Upper lobe of left lung (tissue), 6 donors: Measurements from ENCODE around the gene FAM193B. TPM values are rescaled to one million over a fixed set of nuclear protein-coding genes. Genes with fewer than 3 reads are reported as not detected.

Source experiments
- ATAC-seq, 2 donors: fragments of 200-7000 bp; cut with Tn5 transposase; one replicate each; pipeline ENCODE4 v1.9.1; 2022; ENCODE audit warnings: mild to moderate bottlenecking in 2 of 2, moderate library complexity in 2 of 2; ENCODE audit not compliant: low FRiP score in 2 of 2
- DNase-seq, 2 donors: peaks; one replicate each; pipeline ENCODE4 v3.0.0-alpha.2; 2019 to 2020
- H3K27ac ChIP-seq, 4 donors: fragments of 200-600 bp; sonication (generic); one replicate each; pipeline ENCODE4 v1.5.1; 2016 to 2019
- H3K27me3 ChIP-seq, 4 donors: fragments of 200-600 bp; sonication (generic); one replicate each; pipeline ENCODE4 v1.5.1; 2017 to 2019
- H3K36me3 ChIP-seq, 4 donors: fragments of 200-600 bp; sonication (generic); one replicate each; pipeline ENCODE4 v1.5.1; 2016 to 2019
- H3K4me1 ChIP-seq, 4 donors: fragments of 200-600 bp; sonication (generic); one replicate each; pipeline ENCODE4 v1.5.1; 2018 to 2019
- H3K4me3 ChIP-seq, 4 donors: fragments of 200-600 bp; sonication (generic); one replicate each; pipeline ENCODE4 v1.5.1; 2017 to 2019; ENCODE audit warnings: mild to moderate bottlenecking in 2 of 4, moderate library complexity in 1 of 4
- H3K9me3 ChIP-seq, 4 donors: fragments of 200-600 bp; sonication (generic); one replicate each; pipeline ENCODE4 v1.5.1; 2018 to 2019
- EP300 ChIP-seq, 4 donors: sonication (generic); formaldehyde crosslinking; IDR thresholded peaks; one replicate each; pipeline ENCODE4 v1.5.1; 2017; ENCODE audit warnings: antibody characterized with exemption in 4 of 4, control low read depth in 2 of 4
- POLR2A ChIP-seq, 4 donors: fragments of 450-650 bp; IDR thresholded peaks; one replicate each; pipeline ENCODE4 v1.5.1; 2016 to 2017; ENCODE audit warnings: antibody characterized with exemption in 4 of 4, mild to moderate bottlenecking in 2 of 4
- POLR2AphosphoS5 ChIP-seq, 2 donors: sonication (generic); formaldehyde crosslinking; IDR thresholded peaks; one replicate each; pipeline ENCODE4 v1.5.1; 2017; ENCODE audit warnings: antibody characterized with exemption in 2 of 2
- WGBS, 2 donors: methylation state at CpG; one replicate each; pipeline ENCODE4 v1.1.5; 2017 to 2018; 5-methylcytosine and 5-hydroxymethylcytosine counted together
- total RNA-seq, 6 donors: library from RNA; depleted of rRNA in 4 of 6; stranded (reverse); fragments of >200 nt in 4 of 6; gene quantifications; one replicate each; pipeline versions ENCODE4 v1.1.0 to v1.2.1, GENCODE V29; 2016 to 2021
- TF ChIP-seq, protein P1 (sequence below), 6 experiments: fragments of 450-650 bp in 4 of 6; fragments of 200-600 bp in 2 of 6; sonication (generic) in 2 of 6; IDR thresholded peaks; one replicate each; pipeline ENCODE4 v1.5.1; 2016 to 2019; ENCODE audit warnings: antibody characterized with exemption in 6 of 6
- donor health status: DM: no; HTN: no; CAD: no; lungs with moderate emphysema.
- donor health status: DM: no; HTN: yes; CAD: no; lungs with severe emphysema.

Gene FAM193B
- total RNA-seq, 6 donors from 2014 or later, result 45.1 to 421 (median 91.4) TPM

DNA sequence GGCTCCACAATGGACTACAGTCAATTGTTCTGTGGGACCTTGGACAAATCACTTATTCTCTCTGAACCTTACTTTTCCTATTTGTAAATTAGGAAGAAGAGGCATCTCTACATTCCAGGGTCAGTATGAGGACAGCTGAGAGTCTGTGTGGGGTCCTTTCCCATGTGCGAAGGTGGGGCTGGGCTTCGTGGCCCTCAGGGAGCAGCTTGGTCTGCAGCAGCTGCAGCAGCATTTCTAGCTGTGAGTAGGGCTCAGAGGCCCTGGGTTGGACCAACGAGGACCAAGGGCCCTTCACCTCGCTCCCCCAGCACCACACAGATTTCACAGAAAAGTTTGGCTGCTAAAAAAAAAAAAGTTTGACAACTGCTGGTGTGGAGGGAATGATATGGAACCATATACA, 28.2 kb downstream of the FAM193B start:
- TF ChIP-seq EP300 (IDR thresholded peaks at IDR 0.05) (no peak), POLR2AphosphoS5 (IDR thresholded peaks at IDR 0.05) (no peak), POLR2A (IDR thresholded peaks at IDR 0.05) (no peak)
- TF ChIP-seq, protein P1, sequence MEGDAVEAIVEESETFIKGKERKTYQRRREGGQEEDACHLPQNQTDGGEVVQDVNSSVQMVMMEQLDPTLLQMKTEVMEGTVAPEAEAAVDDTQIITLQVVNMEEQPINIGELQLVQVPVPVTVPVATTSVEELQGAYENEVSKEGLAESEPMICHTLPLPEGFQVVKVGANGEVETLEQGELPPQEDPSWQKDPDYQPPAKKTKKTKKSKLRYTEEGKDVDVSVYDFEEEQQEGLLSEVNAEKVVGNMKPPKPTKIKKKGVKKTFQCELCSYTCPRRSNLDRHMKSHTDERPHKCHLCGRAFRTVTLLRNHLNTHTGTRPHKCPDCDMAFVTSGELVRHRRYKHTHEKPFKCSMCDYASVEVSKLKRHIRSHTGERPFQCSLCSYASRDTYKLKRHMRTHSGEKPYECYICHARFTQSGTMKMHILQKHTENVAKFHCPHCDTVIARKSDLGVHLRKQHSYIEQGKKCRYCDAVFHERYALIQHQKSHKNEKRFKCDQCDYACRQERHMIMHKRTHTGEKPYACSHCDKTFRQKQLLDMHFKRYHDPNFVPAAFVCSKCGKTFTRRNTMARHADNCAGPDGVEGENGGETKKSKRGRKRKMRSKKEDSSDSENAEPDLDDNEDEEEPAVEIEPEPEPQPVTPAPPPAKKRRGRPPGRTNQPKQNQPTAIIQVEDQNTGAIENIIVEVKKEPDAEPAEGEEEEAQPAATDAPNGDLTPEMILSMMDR (IDR thresholded peaks at IDR 0.05), result no peak
- Histone ChIP-seq H3K36me3 (peaks cover 17 to 94% (median 74%) of the 10 kb centered on the region in 4 donors), H3K4me3 (no peak overlapping the region), H3K9me3 (no peaks in the 10 kb centered on the region), H3K27ac (no peak overlapping the region), H3K4me1 (peaks cover 0 to 3% (median 1%) of the 10 kb centered on the region in 4 donors), H3K27me3 (no peaks in the 10 kb centered on the region)
- no peak for DNase-seq
- WGBS, 2 donors, result 80 to 91% methylated on average over 1 to 4 of the region's 4 CpGs
- no peak for ATAC-seq

DNA sequence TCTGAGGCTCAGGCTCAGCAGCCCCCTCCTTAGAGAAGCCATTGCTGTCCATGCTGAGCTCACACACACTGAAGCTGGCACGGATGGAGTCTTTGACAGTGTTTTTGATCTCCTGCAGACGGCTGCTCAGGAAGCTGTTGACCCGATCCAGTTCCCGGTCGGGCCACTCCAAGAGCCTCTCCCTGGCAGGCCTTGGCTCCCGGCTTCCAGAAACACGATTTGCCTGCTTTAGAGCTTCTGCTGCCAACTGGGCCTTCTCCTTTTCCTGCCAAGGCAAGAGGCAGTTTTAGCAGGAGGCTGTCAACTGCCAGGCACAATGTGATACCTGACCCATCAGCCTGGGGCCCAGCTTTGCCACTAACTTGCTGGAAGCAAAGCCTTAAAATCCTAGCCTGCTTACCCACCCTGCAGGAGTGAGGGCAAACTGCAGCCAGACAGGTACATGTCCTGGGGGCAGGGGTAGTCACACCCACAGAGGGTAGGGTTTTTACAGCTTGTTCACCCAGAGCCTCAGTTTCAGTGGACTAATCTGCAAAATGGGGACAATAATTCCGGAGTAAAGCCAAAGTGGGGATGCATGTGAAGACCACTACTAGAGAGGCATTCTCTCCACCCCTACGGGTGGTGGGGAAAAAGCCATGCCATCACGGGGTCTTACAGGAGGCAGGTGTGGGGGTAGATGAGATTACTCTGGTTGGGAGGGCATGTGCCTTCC, 29.3 kb downstream of the FAM193B start:
- ATAC-seq, result no peak
- peaks cover 22 to 94% (median 76%) of the 10 kb centered on the region in 4 donors for H3K36me3 ChIP-seq
- TF ChIP-seq EP300 (IDR thresholded peaks at IDR 0.05) (no peak), POLR2A (IDR thresholded peaks at IDR 0.05) (no peak), POLR2AphosphoS5 (IDR thresholded peaks at IDR 0.05) (no peak)
- TF ChIP-seq, protein P1 (IDR thresholded peaks at IDR 0.05), result no peak
- H3K9me3 ChIP-seq, result no peaks in the 10 kb centered on the region
- 71 to 78% methylated on average over 8 to 10 of the region's 10 CpGs for WGBS, 2 donors
- H3K4me3 ChIP-seq, result no peak overlapping the region
- no peak overlapping the region for H3K27ac ChIP-seq
- no peaks in the 10 kb centered on the region for H3K27me3 ChIP-seq
- no peak for DNase-seq
- H3K4me1 ChIP-seq, result peaks cover 0 to 6% (median 0%) of the 10 kb centered on the region in 4 donors

GRCh38 chr5:177524539-177524900, 29.8 kb downstream of the FAM193B start:
- 92 to 100% methylated on average over 4 to 12 of the region's 12 CpGs for WGBS, 2 donors
- no peak for DNase-seq

DNA sequence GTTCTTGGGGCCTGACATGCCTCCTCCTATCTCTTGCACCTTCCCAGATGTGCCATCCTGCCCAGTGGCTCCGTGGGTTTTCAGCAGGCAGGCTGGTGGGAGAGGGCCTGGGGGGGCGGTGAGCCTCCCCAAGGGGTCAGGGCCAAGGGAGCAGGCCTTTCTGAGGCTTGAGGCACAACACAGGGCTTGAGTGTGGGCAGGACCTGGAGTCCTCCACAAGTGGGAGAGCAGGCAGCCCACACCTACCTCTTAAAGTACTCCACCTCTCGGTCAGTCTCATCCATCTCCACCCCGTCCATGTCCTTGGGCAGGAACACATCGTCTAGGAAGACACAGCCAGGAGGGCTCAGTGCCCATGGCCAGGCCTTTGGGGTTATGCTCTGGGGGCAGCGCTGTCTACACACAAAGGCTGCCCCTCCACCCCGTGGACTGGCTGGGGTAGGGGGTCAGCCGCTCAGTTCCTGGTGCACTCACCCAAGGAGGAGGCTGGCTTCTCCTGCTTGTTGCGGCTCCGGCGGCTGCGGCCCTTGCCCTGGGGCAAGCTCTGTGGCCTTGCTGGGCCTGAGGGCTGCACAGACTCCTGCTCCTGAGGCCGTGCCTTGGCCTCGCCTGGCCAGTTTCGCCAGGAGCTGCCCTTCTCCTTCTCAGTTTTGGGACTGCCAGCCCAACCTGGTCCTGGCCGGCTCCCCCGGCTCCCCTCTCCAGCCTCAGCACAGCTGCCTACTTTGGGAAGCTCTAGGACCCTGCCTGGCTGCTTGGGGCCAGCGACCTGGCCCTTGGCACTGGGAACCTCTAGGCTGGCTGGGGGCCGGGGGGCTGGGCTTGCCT, 30.4 kb downstream of the FAM193B start:
- peaks cover 0 to 6% (median under 1%) of the 10 kb centered on the region in 4 donors for H3K4me1 ChIP-seq
- TF ChIP-seq, protein P1 (IDR thresholded peaks at IDR 0.05), result no peak
- TF ChIP-seq POLR2AphosphoS5 (IDR thresholded peaks at IDR 0.05) (no peak), POLR2A (IDR thresholded peaks at IDR 0.05) (no peak), EP300 (IDR thresholded peaks at IDR 0.05) (no peak)
- no peak for ATAC-seq
- no peaks in the 10 kb centered on the region for H3K27me3 ChIP-seq
- H3K9me3 ChIP-seq, result no peaks in the 10 kb centered on the region
- 97 to 98% methylated on average over 5 to 17 of the region's 19 CpGs for whole genome bisulfite sequencing, 2 donors
- peaks cover 26 to 93% (median 73%) of the 10 kb centered on the region in 4 donors for H3K36me3 ChIP-seq
- peak in 1 of 2 donors; percentile 73 for DNase-seq
- no peak overlapping the region for H3K27ac ChIP-seq
- H3K4me3 ChIP-seq, result no peak overlapping the region

More at GRCh38 chr5:177524539-177524900, 29.8 kb downstream of the FAM193B start:
- Histone ChIP-seq H3K36me3 (peaks cover 23 to 94% (median 77%) of the 10 kb centered on the region in 4 donors), H3K4me3 (no peak overlapping the region), H3K27ac (no peak overlapping the region), H3K4me1 (peaks cover 0 to 6% (median 0%) of the 10 kb centered on the region in 4 donors), H3K27me3 (no peaks in the 10 kb centered on the region), H3K9me3 (no peaks in the 10 kb centered on the region)
- peak in 1 of 2 donors; percentile 8 for ATAC-seq
- no peak for TF ChIP-seq POLR2A (IDR thresholded peaks at IDR 0.05)
- TF ChIP-seq, protein P1 (IDR thresholded peaks at IDR 0.05), result no peak
- TF ChIP-seq POLR2AphosphoS5 (IDR thresholded peaks at IDR 0.05), result no peak
- no peak for TF ChIP-seq EP300 (IDR thresholded peaks at IDR 0.05)
